IMR-90 (cell line): Measurements from ENCODE around the gene MGME1. TPM values are rescaled to one million over a fixed set of nuclear protein-coding genes. Genes with fewer than 3 reads are reported as not detected.

Experiments used
- ATAC-seq: fragments of 200-7000 bp; cut with Tn5 transposase; 2 replicates; pipeline ENCODE4 v1.9.1; 2020; ENCODE audit warnings: low read depth, mild to moderate bottlenecking, moderate library complexity
- BruUV-seq: library from RNA; stranded (reverse); fragments of 400-500 nt; replicated peaks from 2 replicates; lab custom pipeline; 2021; lab: Mats Ljungman, UMichigan
- CTCF ChIA-PET: fragments of 300-600 bp; formaldehyde crosslinking; extraction: SDS; loops from one replicate; lab custom pipeline; 2021; ENCODE audit warnings: antibody characterized with exemption; lab: Yijun Ruan, JAX
- POLR2A ChIA-PET: fragments of 300-600 bp; sonication (Branson Sonifier 250); formaldehyde crosslinking; loops from one replicate; lab custom pipeline; 2022; ENCODE audit warnings: antibody characterized with exemption; ENCODE audit not compliant: unreplicated experiment; lab: Charles Lee
- DNase-seq: peaks from one replicate; pipeline ENCODE4 v3.0.0; 2013
- H2AFZ ChIP-seq: replicated peaks from 2 replicates; pipeline ENCODE3; 2013; ENCODE audit warnings: low read length, mild to moderate bottlenecking; ENCODE audit not compliant: poor library complexity
- H2AK5ac ChIP-seq: 2 replicates; pipeline ENCODE4 v1.6.1; 2013; ENCODE audit warnings: low read depth, low read length, inconsistent platforms
- H2AK9ac ChIP-seq: replicated peaks from 2 replicates; pipeline ENCODE3; 2013; ENCODE audit warnings: mild to moderate bottlenecking, low read depth, low read length, moderate library complexity; ENCODE audit not compliant: poor library complexity
- H2BK120ac ChIP-seq: 2 replicates; pipeline ENCODE4 v1.6.1; 2013; ENCODE audit warnings: low read depth, low read length, inconsistent platforms
- H2BK15ac ChIP-seq: 3 replicates; pipeline ENCODE4 v1.6.1; 2013; ENCODE audit warnings: low read depth, low read length, inconsistent platforms
- H2BK20ac ChIP-seq: 2 replicates; pipeline ENCODE4 v1.6.1; 2013; ENCODE audit warnings: low read depth, mild to moderate bottlenecking, inconsistent platforms, low read length, moderate library complexity
- H2BK5ac ChIP-seq: 2 replicates; pipeline ENCODE4 v1.6.1; 2013; ENCODE audit warnings: mild to moderate bottlenecking, low read depth, low read length, inconsistent platforms; ENCODE audit not compliant: poor library complexity, severe bottlenecking
- H3K14ac ChIP-seq: replicated peaks from 2 replicates; pipeline ENCODE4 v1.6.1; 2013; ENCODE audit warnings: low read depth, low read length, inconsistent platforms
- H3K18ac ChIP-seq: 2 replicates; pipeline ENCODE4 v1.6.1; 2013; ENCODE audit warnings: low read depth, low read length, control low read depth
- H3K23ac ChIP-seq: 2 replicates; pipeline ENCODE4 v1.6.1; 2013; ENCODE audit warnings: low read depth, low read length, inconsistent platforms
- H3K27ac ChIP-seq: 2 replicates; pipeline ENCODE4 v1.5.1; 2013; ENCODE audit warnings: mild to moderate bottlenecking, control low read depth, low read length; ENCODE audit not compliant: insufficient read depth
- H3K27me3 ChIP-seq: 2 replicates; pipeline ENCODE4 v1.6.1; 2013; ENCODE audit warnings: low read length; ENCODE audit not compliant: control insufficient read depth, insufficient read depth
- H3K36me3 ChIP-seq: 2 replicates; pipeline ENCODE4 v1.6.1; 2013; ENCODE audit warnings: low read length, mixed read lengths; ENCODE audit not compliant: control insufficient read depth, insufficient read depth
- H3K4ac ChIP-seq: 2 replicates; pipeline ENCODE4 v1.6.1; 2013; ENCODE audit warnings: low read depth, low read length, inconsistent platforms
- H3K4me1 ChIP-seq: 2 replicates; pipeline ENCODE4 v1.6.1; 2013; ENCODE audit warnings: low read length, mixed read lengths; ENCODE audit not compliant: control insufficient read depth, insufficient read depth
- H3K4me2 ChIP-seq: 2 replicates; pipeline ENCODE4 v1.6.1; 2013; ENCODE audit warnings: low read depth, mild to moderate bottlenecking, control low read depth, low read length, moderate library complexity
- H3K4me3 ChIP-seq: 2 replicates; pipeline ENCODE4 v1.5.1; 2013; ENCODE audit warnings: low read depth, mild to moderate bottlenecking, control low read depth, low read length, moderate library complexity; ENCODE audit not compliant: insufficient read depth
- H3K56ac ChIP-seq: 2 replicates; pipeline ENCODE4 v1.6.1; 2013; ENCODE audit warnings: low read length, inconsistent platforms; ENCODE audit not compliant: insufficient read depth; ENCODE audit errors: extremely low read depth
- H3K79me1 ChIP-seq, 2 experiments: 2 replicates each; pipeline ENCODE4 v1.6.1; 2013; ENCODE audit warnings: low read length in 2 of 2, inconsistent platforms in 1 of 2, low read depth in 1 of 2
- H3K9ac ChIP-seq: 2 replicates; pipeline ENCODE4 v1.6.1; 2013; ENCODE audit warnings: low read depth, low read length, control low read depth
- H3K9me1 ChIP-seq: 2 replicates; pipeline ENCODE4 v1.6.1; 2013; ENCODE audit warnings: low read length, inconsistent platforms; ENCODE audit not compliant: insufficient read depth
- H3K9me3 ChIP-seq: 2 replicates; pipeline ENCODE4 v1.6.1; 2013; ENCODE audit warnings: low read length; ENCODE audit not compliant: control insufficient read depth, insufficient read depth
- H4K20me1 ChIP-seq: 2 replicates; pipeline ENCODE4 v1.6.1; 2013; ENCODE audit warnings: low read length, inconsistent platforms; ENCODE audit not compliant: insufficient read depth
- H4K5ac ChIP-seq: 2 replicates; pipeline ENCODE4 v1.6.1; 2013; ENCODE audit warnings: mild to moderate bottlenecking, low read depth, low read length, control low read depth
- H4K8ac ChIP-seq, 2 experiments: 2 replicates each; pipeline ENCODE4 v1.6.1; 2013; ENCODE audit warnings: low read depth in 2 of 2, low read length in 2 of 2, control low read depth in 1 of 2, inconsistent platforms in 1 of 2
- H4K91ac ChIP-seq: 2 replicates; pipeline ENCODE4 v1.6.1; 2013; ENCODE audit warnings: low read depth, low read length, inconsistent platforms; ENCODE audit not compliant: insufficient read depth
- NFE2L2 ChIP-seq: fragments of 150-350 bp; IDR thresholded peaks from 2 replicates; pipeline ENCODE4 v1.6.1; 2016; ENCODE audit warnings: low read depth, mild to moderate bottlenecking, low read length
- POLR2A ChIP-seq: IDR thresholded peaks from 2 replicates; pipeline ENCODE4 v1.6.1; 2012; ENCODE audit warnings: mild to moderate bottlenecking, low read depth, low read length
- WGBS, 2 experiments: methylation state at CpG; one replicate each; pipeline versions ENCODE4 v1.1.5 to v1.1.7; 2013; ENCODE audit warnings: missing lambda C conversion rate in 2 of 2; ENCODE audit not compliant: insufficient read length in 1 of 2; ENCODE audit errors: extremely low coverage in 2 of 2; 5-methylcytosine and 5-hydroxymethylcytosine counted together
- dilution Hi-C: fragments of 300-500 bp; cut with HindIII; formaldehyde crosslinking; loops from one replicate; pipeline ENCODE4 v1.14.3; 2018; ENCODE audit warnings: low sequenced_read_pairs; ENCODE audit not compliant: unreplicated experiment
- in situ Hi-C: fragments of 300-500 bp; cut with MboI; formaldehyde crosslinking; loops from 3 replicates; pipeline ENCODE4 v1.14.3; 2019; ENCODE audit warnings: low sequenced_read_pairs, inconsistent platforms, mixed read lengths
- intact Hi-C: fragments of 100-400 bp; cut with micrococcal nuclease; formaldehyde crosslinking; loops from 2 replicates; pipeline ENCODE4 v1.10.0; 2022
- polyA plus RNA-seq, 3 experiments: library from polyadenylated mRNA; depleted of rRNA; stranded (reverse); fragments of >200 nt; gene quantifications; 2 replicates each; pipeline ENCODE4 v1.2.3, GENCODE V29; 2012; ENCODE audit warnings: low replicate concordance in 1 of 3
- total RNA-seq: library from RNA; depleted of rRNA; stranded (reverse); fragments of >200 nt; gene quantifications from 2 replicates; pipeline ENCODE4 v1.2.3, GENCODE V29; 2012

The MGME1 gene
- total and polyA plus RNA-seq, 2 of the 4 experiments (the other 2 are of a cell fraction) = 7.2 to 9.3 TPM

GRCh38 chr20:17939622-17940223 lies 29.1 kb upstream of the MGME1 start:
- H3K18ac ChIP-seq = no peak overlapping the region
- in situ Hi-C loops (no loop called here), dilution Hi-C loops (no loop called here), intact Hi-C loops (loop anchor here (1.0 to 10.0 kb wide), 3 partner anchors 258 to 405 kb away; partner anchors contain the start of gene BFSP1)
- peaks cover 23% of the 10 kb centered on the region for H3K36me3 ChIP-seq
- no peak overlapping the region for H2BK120ac ChIP-seq
- BruUV-seq = no TSS peak
- H2AFZ ChIP-seq = no peak overlapping the region
- no peak overlapping the region for H3K9ac ChIP-seq
- no peak overlapping the region for H3K23ac ChIP-seq
- no peak overlapping the region for H4K5ac ChIP-seq
- H3K9me3 ChIP-seq = no peaks in the 10 kb centered on the region
- ChIA-PET CTCF (interaction anchor here (0.6 to 1.9 kb wide), 13 partner anchors 9 to 334 kb away, joined by 3 to 7 read pairs (median 3); no protein-coding TSS in a partner anchor), POLR2A (no interaction called here)
- H3K4me2 ChIP-seq = no peak overlapping the region
- no peak overlapping the region for H4K8ac ChIP-seq
- H4K91ac ChIP-seq = no peak overlapping the region
- 88% methylated on average over 2 of the region's 7 CpGs; no CpG with 5 or more reads in 1 of the 2 experiments for WGBS, 2 experiments
- H3K4me3 ChIP-seq = no peak overlapping the region
- H3K27ac ChIP-seq = no peak overlapping the region
- H2AK9ac ChIP-seq = no peak overlapping the region
- peak overlapping the region; percentile 60; the same call in 1 of the 2 replicates for H2AK5ac ChIP-seq
- H2BK20ac ChIP-seq = no peak overlapping the region
- H3K4ac ChIP-seq = no peak overlapping the region
- ATAC-seq = no peak
- H3K4me1 ChIP-seq = peaks cover 23% of the 10 kb centered on the region
- H4K20me1 ChIP-seq = peaks cover 40% of the 10 kb centered on the region
- H2BK5ac ChIP-seq = no peak overlapping the region
- H2BK15ac ChIP-seq = no peak overlapping the region
- H3K27me3 ChIP-seq = no peaks in the 10 kb centered on the region
- DNase-seq = no peak
- H3K9me1 ChIP-seq = peaks cover 28% of the 10 kb centered on the region
- no peak overlapping the region for H3K56ac ChIP-seq
- H3K14ac ChIP-seq = 0 out of 2 replicates have a peak overlapping the region, but pooled peaks have one; percentile 82
- H3K79me1 ChIP-seq = peaks cover 6 to 27% of the 10 kb centered on the region in 2 experiments; a peak in 3 of 4 replicates
- TF ChIP-seq POLR2A (no peak), NFE2L2 (no peak)
